Neural crest cell (in vitro differentiated cells): ENCODE data around the gene CSTF2. TPM values are rescaled to one million over a fixed set of nuclear protein-coding genes. Genes with fewer than 3 reads are reported as not detected.
A peak's percentile ranks its signal among the peaks of the same experiment; 100 is the strongest.
"Not testable (repeated sequence)": the region's sequence is repeated elsewhere in the genome, so short reads cannot be mapped to it uniquely, and the experiment has no call there.

Source experiments
- DNase-seq: peaks from one replicate; pipeline ENCODE4 v3.0.0; 2021; ENCODE audit warnings: low read depth, mixed read lengths, low spot score
- H3K27ac Mint-ChIP-seq: one replicate; pipeline ENCODE4 v1.8.0; 2021; ENCODE audit warnings: mild to moderate bottlenecking, mixed read lengths; ENCODE audit not compliant: unreplicated experiment
- H3K27me3 Mint-ChIP-seq: 2 replicates; pipeline ENCODE4 v1.8.0; 2021; ENCODE audit warnings: low read depth, mild to moderate bottlenecking, mixed read lengths
- H3K36me3 Mint-ChIP-seq: 2 replicates; pipeline ENCODE4 v1.8.0; 2021; ENCODE audit warnings: low read depth, mild to moderate bottlenecking, mixed read lengths
- H3K4me1 Mint-ChIP-seq: 2 replicates; pipeline ENCODE4 v1.8.0; 2021; ENCODE audit warnings: mixed read lengths
- H3K4me3 Mint-ChIP-seq: one replicate; pipeline ENCODE4 v1.8.0; 2021; ENCODE audit warnings: mild to moderate bottlenecking, mixed read lengths
- H3K9me3 Mint-ChIP-seq: 2 replicates; pipeline ENCODE4 v1.8.0; 2021; ENCODE audit warnings: mixed read lengths
- CTCF ChIP-seq: fragments of 200-600 bp; sonication (generic); conservative IDR thresholded peaks from 2 replicates; pipeline ENCODE4 v1.5.0; 2021; ENCODE audit warnings: antibody characterized with exemption, mild to moderate bottlenecking
- total RNA-seq: library from RNA; stranded (reverse); gene quantifications from 2 replicates; pipeline ENCODE4 v1.2.1, GENCODE V29; 2021

CSTF2 gene
- total RNA-seq, 1 donor from 2014 or later = 30.1 TPM

DNA sequence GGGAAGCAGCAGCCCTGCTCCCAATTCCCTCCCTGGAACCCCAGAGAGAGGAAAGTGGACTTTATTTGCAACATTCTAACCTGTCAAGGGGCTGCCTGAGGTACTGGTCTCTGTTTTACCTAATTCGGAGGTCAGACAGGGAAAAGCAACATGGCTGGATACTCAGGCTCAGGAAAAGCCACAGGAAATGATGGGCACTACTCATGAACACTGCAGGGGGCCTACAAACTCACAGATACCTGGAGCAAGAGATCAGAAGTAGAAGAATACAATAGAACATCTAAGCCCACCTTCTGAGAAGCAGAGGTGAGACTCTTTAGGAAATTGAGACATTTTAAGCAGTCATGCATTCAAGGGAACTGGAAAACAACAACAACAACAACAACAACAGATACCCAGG lies 15.4 kb upstream of the CSTF2 start:
- H3K4me3 Mint-ChIP-seq = no peak overlapping the region
- DNase-seq = no peak

GRCh38 chrX:100808265-100808664 lies 11.9 kb upstream of the CSTF2 start:
- DNase-seq, H3K27ac Mint-ChIP-seq, H3K4me1 Mint-ChIP-seq, H3K36me3 Mint-ChIP-seq, H3K4me3 Mint-ChIP-seq: not testable (repeated sequence)
- H3K27me3 Mint-ChIP-seq = peaks cover 17% of the 10 kb centered on the region
- peaks cover 12% of the 10 kb centered on the region for H3K9me3 Mint-ChIP-seq

More for the DNA sequence above, 15.4 kb upstream of the CSTF2 start:
- no peak overlapping the region for H3K27ac Mint-ChIP-seq
- TF ChIP-seq CTCF = no peak
- H3K27me3 Mint-ChIP-seq = peaks cover 16% of the 10 kb centered on the region
- peaks cover 10% of the 10 kb centered on the region for H3K9me3 Mint-ChIP-seq
- peaks cover 2% of the 10 kb centered on the region for H3K36me3 Mint-ChIP-seq
- no peaks in the 10 kb centered on the region for H3K4me1 Mint-ChIP-seq

- Mint-ChIP-seq H3K4me3 (no peak overlapping the region), H3K27ac (no peak overlapping the region), H3K9me3 (peaks cover 13% of the 10 kb centered on the region), H3K4me1 (no peaks in the 10 kb centered on the region), H3K27me3 (peaks cover 44% of the 10 kb centered on the region), H3K36me3 (peaks cover 2% of the 10 kb centered on the region)
- DNase-seq = no peak
- no peak for TF ChIP-seq CTCF
Observed at GRCh38 chrX:100812216-100813158, 7.7 kb upstream of the CSTF2 start.

DNA sequence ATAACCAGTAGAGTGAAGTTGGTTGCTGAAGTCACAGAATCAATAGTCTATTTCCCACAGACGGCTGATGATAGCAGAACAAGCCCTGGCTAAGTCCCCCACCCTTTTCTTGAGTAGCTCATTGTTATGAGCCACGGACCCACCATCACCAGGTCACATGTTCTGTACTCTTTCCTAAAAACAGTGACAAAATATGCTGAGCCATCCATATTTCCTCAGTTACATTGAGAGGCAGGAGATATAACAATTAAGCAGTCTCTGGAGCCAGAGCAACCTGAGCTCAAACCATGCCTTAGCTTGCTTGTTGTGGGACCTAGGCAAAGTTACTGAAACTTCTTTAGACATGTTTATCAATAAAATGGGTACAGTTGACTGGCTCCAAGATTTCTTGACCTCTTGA lies 2.9 kb upstream of the CSTF2 start:
- H3K36me3 Mint-ChIP-seq = no peaks in the 10 kb centered on the region
- H3K27ac Mint-ChIP-seq = no peak overlapping the region
- no peak for TF ChIP-seq CTCF
- H3K27me3 Mint-ChIP-seq = peaks cover 37% of the 10 kb centered on the region
- peaks cover 6% of the 10 kb centered on the region for H3K9me3 Mint-ChIP-seq
- peaks cover 6% of the 10 kb centered on the region for H3K4me1 Mint-ChIP-seq
- no peak overlapping the region for H3K4me3 Mint-ChIP-seq
- DNase-seq = no peak

GRCh38 chrX:100819534-100819836 lies 706 bp upstream of the CSTF2 start:
- Mint-ChIP-seq H3K4me1 (peaks cover 6% of the 10 kb centered on the region), H3K9me3 (peaks cover 6% of the 10 kb centered on the region), H3K27me3 (peaks cover 36% of the 10 kb centered on the region), H3K4me3 (peak overlapping the region; percentile 95), H3K36me3 (peaks cover 2% of the 10 kb centered on the region), H3K27ac (no peak overlapping the region)
- TF ChIP-seq CTCF = no peak
- no peak for DNase-seq

DNA sequence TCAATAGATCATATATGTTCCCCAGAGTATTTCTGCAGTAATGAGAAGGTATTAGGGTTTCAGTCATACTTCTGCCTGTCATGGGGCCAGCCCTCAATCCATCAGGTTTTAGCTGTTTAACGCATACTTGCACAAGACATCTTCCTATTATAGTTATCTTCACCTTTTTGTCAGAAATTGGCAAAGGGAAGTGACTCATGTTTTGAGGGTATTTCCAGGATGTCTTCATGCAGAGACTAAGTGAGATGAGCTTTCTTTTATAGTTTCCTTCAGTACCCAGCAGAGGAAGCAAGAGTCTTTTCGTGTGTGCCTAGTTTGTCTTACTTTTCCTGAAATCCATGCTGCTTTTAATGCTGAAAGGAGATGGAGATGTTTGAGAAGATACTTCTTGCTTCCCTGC lies 9.5 kb downstream of the CSTF2 start:
- no peak overlapping the region for H3K27ac Mint-ChIP-seq
- H3K36me3 Mint-ChIP-seq = peaks cover 17% of the 10 kb centered on the region
- H3K4me1 Mint-ChIP-seq = no peaks in the 10 kb centered on the region
- no peaks in the 10 kb centered on the region for H3K27me3 Mint-ChIP-seq
- no peak for TF ChIP-seq CTCF
- DNase-seq = no peak
- H3K9me3 Mint-ChIP-seq = no peaks in the 10 kb centered on the region
- H3K4me3 Mint-ChIP-seq = no peak overlapping the region
